ENCODE measurements around the gene SKA2.
"Not testable (repeated sequence)": the region's sequence is repeated elsewhere in the genome, so short reads cannot be mapped to it uniquely, and the experiment has no call there.

Gene SKA2

GRCh38 chr17:59093145-59093701, 61.8 kb downstream of the SKA2 start:
- peaks cover 32% of the 10 kb centered on the region for H3K36me3 ChIP-seq
- H3K9me3 ChIP-seq (ENCODE audit: severe bottlenecking), result peaks cover 2% of the 10 kb centered on the region
- H3K27me3 ChIP-seq (ENCODE audit: insufficient read depth, low read depth, severe bottlenecking), result peaks cover 3% of the 10 kb centered on the region
- DNase-seq, result no peak
- no peak overlapping the region for H3K4me3 ChIP-seq (ENCODE audit: low read depth, low read length)
- no peak overlapping the region for H3K27ac ChIP-seq
- TF ChIP-seq CTCF (IDR thresholded peaks at IDR 0.05; ENCODE audit: low read depth, low read length), result no peak

GRCh38 chr17:59090593-59090992, 64.4 kb downstream of the SKA2 start:
- not testable (repeated sequence) for H3K27me3 ChIP-seq (ENCODE audit: insufficient read depth, low read depth, severe bottlenecking); DNase-seq; H3K9me3 ChIP-seq (ENCODE audit: severe bottlenecking); H3K4me3 ChIP-seq (ENCODE audit: low read depth, low read length); H3K27ac ChIP-seq
- H3K36me3 ChIP-seq, result peaks cover 42% of the 10 kb centered on the region

- Histone ChIP-seq H3K27me3 (ENCODE audit: insufficient read depth, low read depth, severe bottlenecking) (no peaks in the 10 kb centered on the region), H3K36me3 (peaks cover 62% of the 10 kb centered on the region)
Measured at GRCh38 chr17:59084154-59084553, 70.8 kb downstream of the SKA2 start.

GRCh38 chr17:59074494-59074893, 80.5 kb downstream of the SKA2 start:
- Histone ChIP-seq H3K27ac (no peak overlapping the region), H3K36me3 (peaks cover 59% of the 10 kb centered on the region), H3K9me3 (ENCODE audit: severe bottlenecking) (no peaks in the 10 kb centered on the region), H3K27me3 (ENCODE audit: insufficient read depth, low read depth, severe bottlenecking) (no peaks in the 10 kb centered on the region), H3K4me3 (ENCODE audit: low read depth, low read length) (no peak overlapping the region)
- no peak for TF ChIP-seq CTCF (IDR thresholded peaks at IDR 0.05; ENCODE audit: low read depth, low read length)
- no peak for DNase-seq

More at GRCh38 chr17:59084154-59084553, 70.8 kb downstream of the SKA2 start:
- Histone ChIP-seq H3K9me3 (ENCODE audit: severe bottlenecking) (no peaks in the 10 kb centered on the region), H3K27ac (no peak overlapping the region), H3K4me3 (ENCODE audit: low read depth, low read length) (no peak overlapping the region)
- no peak for TF ChIP-seq CTCF (IDR thresholded peaks at IDR 0.05; ENCODE audit: low read depth, low read length)
- DNase-seq, result no peak

- no peak for TF ChIP-seq CTCF (IDR thresholded peaks at IDR 0.05; ENCODE audit: low read depth, low read length)
- H3K27ac ChIP-seq, result no peak overlapping the region
- peaks cover 55% of the 10 kb centered on the region for H3K36me3 ChIP-seq
- no peak for DNase-seq
- H3K27me3 ChIP-seq (ENCODE audit: insufficient read depth, low read depth, severe bottlenecking), result no peaks in the 10 kb centered on the region
- no peaks in the 10 kb centered on the region for H3K9me3 ChIP-seq (ENCODE audit: severe bottlenecking)
- H3K4me3 ChIP-seq (ENCODE audit: low read depth, low read length), result no peak overlapping the region
Measured at GRCh38 chr17:59073972-59074371, 81.0 kb downstream of the SKA2 start.

- no peak for DNase-seq
- H3K27me3 ChIP-seq (ENCODE audit: insufficient read depth, low read depth, severe bottlenecking), result no peaks in the 10 kb centered on the region
- H3K9me3 ChIP-seq (ENCODE audit: severe bottlenecking), result no peaks in the 10 kb centered on the region
- H3K4me3 ChIP-seq (ENCODE audit: low read depth, low read length), result no peak overlapping the region
- TF ChIP-seq CTCF (IDR thresholded peaks at IDR 0.05; ENCODE audit: low read depth, low read length), result no peak
- H3K27ac ChIP-seq, result no peak overlapping the region
- peaks cover 50% of the 10 kb centered on the region for H3K36me3 ChIP-seq
Measured at GRCh38 chr17:59069856-59070255, 85.1 kb downstream of the SKA2 start.

Data from WERI-Rb-1 (cell line).